HEK293 (cell line): ENCODE measurements around the gene GSTM5.

Source experiments
- YY1 ChIP-seq: fragments of 450-650 bp; formaldehyde crosslinking; IDR thresholded peaks from 2 replicates; pipeline ENCODE4 v1.5.1; 2018; ENCODE audit warnings: missing biosample characterization, missing genetic modification characterization
- ZFP3 ChIP-seq: fragments of 450-650 bp; formaldehyde crosslinking; IDR thresholded peaks from 2 replicates; pipeline ENCODE4 v1.5.1; 2016; ENCODE audit warnings: low read depth, missing biosample characterization, missing genetic modification characterization
- ZNF184 ChIP-seq: fragments of 450-650 bp; IDR thresholded peaks from 2 replicates; pipeline ENCODE4 v1.5.1; 2018; ENCODE audit warnings: missing biosample characterization, mild to moderate bottlenecking, missing genetic modification characterization
- ZNF529 ChIP-seq: fragments of 450-650 bp; formaldehyde crosslinking; IDR thresholded peaks from 2 replicates; pipeline ENCODE4 v1.5.1; 2017; ENCODE audit warnings: missing genetic modification characterization, missing biosample characterization; ENCODE audit not compliant: insufficient replicate concordance
- ZNF670 ChIP-seq: fragments of 450-650 bp; formaldehyde crosslinking; IDR thresholded peaks from 2 replicates; pipeline ENCODE4 v1.5.1; 2016; ENCODE audit warnings: missing biosample characterization, missing genetic modification characterization, low read depth
- TF ChIP-seq, protein P1 (sequence below): fragments of 450-650 bp; formaldehyde crosslinking; optimal IDR thresholded peaks from 2 replicates; pipeline ENCODE3; 2016; ENCODE audit warnings: missing biosample characterization, mild to moderate bottlenecking, missing genetic modification characterization
- TF ChIP-seq, protein P2 (sequence below): fragments of 450-650 bp; formaldehyde crosslinking; IDR thresholded peaks from 2 replicates; pipeline ENCODE4 v1.5.1; 2016; ENCODE audit warnings: missing biosample characterization, missing genetic modification characterization
- TF ChIP-seq, protein P3 (sequence below): fragments of 450-650 bp; formaldehyde crosslinking; IDR thresholded peaks from 2 replicates; pipeline ENCODE4 v1.5.1; 2016; ENCODE audit warnings: missing biosample characterization, missing genetic modification characterization
- TF ChIP-seq, protein P4 (sequence below): fragments of 450-650 bp; formaldehyde crosslinking; IDR thresholded peaks from 2 replicates; pipeline ENCODE4 v1.5.1; 2016; ENCODE audit warnings: missing biosample characterization, missing genetic modification characterization
- TF ChIP-seq, protein P5 (sequence below): fragments of 450-650 bp; formaldehyde crosslinking; IDR thresholded peaks from 2 replicates; pipeline ENCODE4 v1.5.1; 2016; ENCODE audit warnings: missing biosample characterization, missing genetic modification characterization

DNA sequence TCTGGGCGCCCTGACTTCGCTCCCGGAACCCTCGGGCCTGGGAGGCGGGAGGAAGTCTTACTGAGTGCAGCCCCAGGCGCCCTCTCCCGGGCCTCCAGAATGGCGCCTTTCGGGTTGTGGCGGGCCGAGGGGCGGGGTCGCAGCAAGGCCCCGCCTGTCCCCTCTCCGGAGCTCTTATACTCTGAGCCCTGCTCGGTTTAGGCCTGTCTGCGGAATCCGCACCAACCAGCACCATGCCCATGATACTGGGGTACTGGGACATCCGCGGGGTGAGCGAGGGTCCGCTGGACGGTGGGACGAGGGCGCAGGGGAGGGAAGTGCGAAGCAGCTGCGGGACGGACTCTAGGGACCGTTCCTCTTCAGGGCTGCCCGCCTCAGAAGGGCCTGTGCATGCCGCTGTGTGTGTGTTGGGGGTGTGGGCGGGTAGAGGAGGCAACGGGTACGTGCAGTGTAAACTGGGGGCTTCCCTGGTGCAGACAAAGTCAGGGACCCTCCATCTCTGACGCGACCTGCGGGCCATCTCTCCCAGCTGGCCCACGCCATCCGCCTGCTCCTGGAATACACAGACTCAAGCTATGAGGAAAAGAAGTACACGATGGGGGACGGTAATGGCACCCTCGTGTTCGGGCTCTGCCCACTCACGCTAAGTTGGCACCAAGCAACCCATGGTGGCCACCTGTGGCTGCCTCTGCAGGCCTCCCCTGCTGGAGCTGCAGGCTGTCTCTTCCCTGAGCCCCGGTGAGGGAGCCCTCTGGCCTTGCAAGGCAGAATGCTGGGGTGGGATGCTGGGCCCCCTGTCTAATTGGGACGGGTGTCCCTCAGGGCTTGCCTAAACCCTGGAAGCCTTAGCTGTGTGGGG, 24.2 kb upstream of the GSTM5 start, which contains the start of gene GSTM1:
- TF ChIP-seq, protein P1, sequence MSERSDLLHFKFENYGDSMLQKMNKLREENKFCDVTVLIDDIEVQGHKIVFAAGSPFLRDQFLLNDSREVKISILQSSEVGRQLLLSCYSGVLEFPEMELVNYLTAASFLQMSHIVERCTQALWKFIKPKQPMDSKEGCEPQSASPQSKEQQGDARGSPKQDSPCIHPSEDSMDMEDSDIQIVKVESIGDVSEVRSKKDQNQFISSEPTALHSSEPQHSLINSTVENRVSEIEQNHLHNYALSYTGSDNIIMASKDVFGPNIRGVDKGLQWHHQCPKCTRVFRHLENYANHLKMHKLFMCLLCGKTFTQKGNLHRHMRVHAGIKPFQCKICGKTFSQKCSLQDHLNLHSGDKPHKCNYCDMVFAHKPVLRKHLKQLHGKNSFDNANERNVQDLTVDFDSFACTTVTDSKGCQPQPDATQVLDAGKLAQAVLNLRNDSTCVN (tag by site-specific recombination), result no peak
- TF ChIP-seq ZNF529 (no peak), ZNF670 (no peak), YY1 (no peak), ZNF184 (tag by site-specific recombination) (no peak), ZFP3 (tag by site-specific recombination) (no peak)
- TF ChIP-seq, protein P2, sequence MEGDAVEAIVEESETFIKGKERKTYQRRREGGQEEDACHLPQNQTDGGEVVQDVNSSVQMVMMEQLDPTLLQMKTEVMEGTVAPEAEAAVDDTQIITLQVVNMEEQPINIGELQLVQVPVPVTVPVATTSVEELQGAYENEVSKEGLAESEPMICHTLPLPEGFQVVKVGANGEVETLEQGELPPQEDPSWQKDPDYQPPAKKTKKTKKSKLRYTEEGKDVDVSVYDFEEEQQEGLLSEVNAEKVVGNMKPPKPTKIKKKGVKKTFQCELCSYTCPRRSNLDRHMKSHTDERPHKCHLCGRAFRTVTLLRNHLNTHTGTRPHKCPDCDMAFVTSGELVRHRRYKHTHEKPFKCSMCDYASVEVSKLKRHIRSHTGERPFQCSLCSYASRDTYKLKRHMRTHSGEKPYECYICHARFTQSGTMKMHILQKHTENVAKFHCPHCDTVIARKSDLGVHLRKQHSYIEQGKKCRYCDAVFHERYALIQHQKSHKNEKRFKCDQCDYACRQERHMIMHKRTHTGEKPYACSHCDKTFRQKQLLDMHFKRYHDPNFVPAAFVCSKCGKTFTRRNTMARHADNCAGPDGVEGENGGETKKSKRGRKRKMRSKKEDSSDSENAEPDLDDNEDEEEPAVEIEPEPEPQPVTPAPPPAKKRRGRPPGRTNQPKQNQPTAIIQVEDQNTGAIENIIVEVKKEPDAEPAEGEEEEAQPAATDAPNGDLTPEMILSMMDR (tag by site-specific recombination), result no peak
- TF ChIP-seq, protein P3, sequence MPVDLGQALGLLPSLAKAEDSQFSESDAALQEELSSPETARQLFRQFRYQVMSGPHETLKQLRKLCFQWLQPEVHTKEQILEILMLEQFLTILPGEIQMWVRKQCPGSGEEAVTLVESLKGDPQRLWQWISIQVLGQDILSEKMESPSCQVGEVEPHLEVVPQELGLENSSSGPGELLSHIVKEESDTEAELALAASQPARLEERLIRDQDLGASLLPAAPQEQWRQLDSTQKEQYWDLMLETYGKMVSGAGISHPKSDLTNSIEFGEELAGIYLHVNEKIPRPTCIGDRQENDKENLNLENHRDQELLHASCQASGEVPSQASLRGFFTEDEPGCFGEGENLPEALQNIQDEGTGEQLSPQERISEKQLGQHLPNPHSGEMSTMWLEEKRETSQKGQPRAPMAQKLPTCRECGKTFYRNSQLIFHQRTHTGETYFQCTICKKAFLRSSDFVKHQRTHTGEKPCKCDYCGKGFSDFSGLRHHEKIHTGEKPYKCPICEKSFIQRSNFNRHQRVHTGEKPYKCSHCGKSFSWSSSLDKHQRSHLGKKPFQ (tag by site-specific recombination), result no peak
- TF ChIP-seq, protein P4, sequence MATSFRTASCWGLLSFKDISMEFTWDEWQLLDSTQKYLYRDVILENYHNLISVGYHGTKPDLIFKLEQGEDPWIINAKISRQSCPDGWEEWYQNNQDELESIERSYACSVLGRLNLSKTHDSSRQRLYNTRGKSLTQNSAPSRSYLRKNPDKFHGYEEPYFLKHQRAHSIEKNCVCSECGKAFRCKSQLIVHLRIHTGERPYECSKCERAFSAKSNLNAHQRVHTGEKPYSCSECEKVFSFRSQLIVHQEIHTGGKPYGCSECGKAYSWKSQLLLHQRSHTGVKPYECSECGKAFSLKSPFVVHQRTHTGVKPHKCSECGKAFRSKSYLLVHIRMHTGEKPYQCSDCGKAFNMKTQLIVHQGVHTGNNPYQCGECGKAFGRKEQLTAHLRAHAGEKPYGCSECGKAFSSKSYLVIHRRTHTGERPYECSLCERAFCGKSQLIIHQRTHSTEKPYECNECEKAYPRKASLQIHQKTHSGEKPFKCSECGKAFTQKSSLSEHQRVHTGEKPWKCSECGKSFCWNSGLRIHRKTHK (tag by site-specific recombination), result no peak
- TF ChIP-seq, protein P5, sequence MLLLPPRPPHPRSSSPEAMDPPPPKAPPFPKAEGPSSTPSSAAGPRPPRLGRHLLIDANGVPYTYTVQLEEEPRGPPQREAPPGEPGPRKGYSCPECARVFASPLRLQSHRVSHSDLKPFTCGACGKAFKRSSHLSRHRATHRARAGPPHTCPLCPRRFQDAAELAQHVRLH (tag by site-specific recombination), result no peak
